ENCODE measurements around the gene NFIX.

The NFIX gene

GRCh38 chr19:13134626-13135025, 139.4 kb downstream of the NFIX start:
- DNase-seq: no peak

- DNase-seq: no peak
These were observed 140.1 kb downstream of the NFIX start for GRCh38 chr19:13135068-13136062.

GRCh38 chr19:13137290-13137794, 142.1 kb downstream of the NFIX start:
- DNase-seq: no peak

- no peak for DNase-seq
These were observed 143.1 kb downstream of the NFIX start for GRCh38 chr19:13138171-13138915.

GRCh38 chr19:13138916-13139198, 143.6 kb downstream of the NFIX start:
- no peak for DNase-seq

GRCh38 chr19:13139633-13140311, 144.5 kb downstream of the NFIX start:
- DNase-seq: no peak

- no peak for DNase-seq
These were observed 151.7 kb downstream of the NFIX start for GRCh38 chr19:13146763-13147563.

Data from effector CD4-positive, alpha-beta T cell (primary cell).